Measurements from ENCODE around the gene ISG20.

- TF ChIP-seq CTCF (IDR thresholded peaks at IDR 0.05; ENCODE audit: control extremely low read depth in 1 of 3, insufficient read depth in 1 of 3, low read depth in 1 of 3, low read length in 3 of 3): peak in 1 of 3 experiments; percentile 32; a peak in 2 of 4 replicates
- TF ChIP-seq ASH2L (IDR thresholded peaks at IDR 0.05; ENCODE audit: low read length): no peak
- TF ChIP-seq EP300 (IDR thresholded peaks at IDR 0.05; ENCODE audit: borderline replicate concordance in 1 of 2, low read depth in 2 of 2, low read length in 2 of 2): no peak
- TF ChIP-seq EZH2 (IDR thresholded peaks at IDR 0.05; ENCODE audit: low read depth, low read length, severe bottlenecking): no peak
- no peak; a peak in 1 of 3 replicates for TF ChIP-seq POLR2A (IDR thresholded peaks at IDR 0.05; ENCODE audit: control extremely low read depth in 1 of 2, low read depth in 2 of 2, low read length in 2 of 2)
- TF ChIP-seq SIN3A (conservative IDR thresholded peaks at IDR 0.05 in 1 of 2, IDR thresholded peaks at IDR 0.05 in 1 of 2; ENCODE audit: low read depth in 1 of 2, low read length in 2 of 2): no peak
- TF ChIP-seq POLR2AphosphoS5 (IDR thresholded peaks at IDR 0.05; ENCODE audit: low read depth, low read length): peak; percentile 19; the same call in 1 of the 2 replicates
- TF ChIP-seq SRF (IDR thresholded peaks at IDR 0.05; ENCODE audit: low read depth, low read length): no peak
- TF ChIP-seq YY1 (IDR thresholded peaks at IDR 0.05; ENCODE audit: low read depth, low read length): no peak
- TF ChIP-seq PHF8 (conservative IDR thresholded peaks at IDR 0.05; ENCODE audit: low read depth, low read length): no peak
- no peak for TF ChIP-seq CEBPB (IDR thresholded peaks at IDR 0.05; ENCODE audit: low read depth, low read length)
Observed at GRCh38 chr15:88624156-88624970, 14.5 kb upstream of the ISG20 start.
